Measurements from ENCODE around the gene KAZALD1.
A peak's percentile ranks its signal among the peaks of the same experiment; 100 is the strongest.
"Not testable (repeated sequence)": the region's sequence is repeated elsewhere in the genome, so short reads cannot be mapped to it uniquely, and the experiment has no call there.

KAZALD1 gene

DNA sequence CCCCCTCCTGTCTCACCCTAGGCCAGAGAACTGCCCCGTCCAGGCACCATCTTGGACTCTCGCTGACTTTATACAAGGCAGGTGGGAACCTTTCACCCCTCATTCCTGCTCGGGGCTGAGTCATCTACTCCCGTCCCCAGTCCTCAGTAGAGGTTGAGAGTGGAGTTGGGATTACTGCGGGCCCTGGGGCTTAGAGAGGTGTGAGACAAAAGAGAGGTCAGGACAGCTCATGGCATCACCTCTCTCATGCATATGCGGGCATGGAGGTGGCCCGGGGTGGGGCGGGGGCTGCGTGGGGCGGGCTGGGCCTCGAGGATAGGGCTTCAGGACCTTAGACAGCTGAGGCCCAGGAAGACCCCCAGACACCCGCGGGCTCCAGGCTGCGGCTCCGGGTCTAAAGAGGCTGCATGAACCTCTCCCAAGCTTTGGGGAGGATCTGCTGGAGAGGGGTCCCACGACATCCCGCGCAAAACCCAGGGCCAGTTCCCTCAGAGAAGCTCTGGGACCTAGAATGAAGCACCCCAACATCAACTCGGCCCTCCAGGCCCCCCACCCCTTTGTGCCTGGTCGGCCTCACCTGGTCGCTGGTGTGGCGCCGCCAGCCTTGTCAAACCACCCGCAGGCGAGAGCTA, 31.2 kb upstream of the KAZALD1 start:
- DNase-seq = no peak

DNA sequence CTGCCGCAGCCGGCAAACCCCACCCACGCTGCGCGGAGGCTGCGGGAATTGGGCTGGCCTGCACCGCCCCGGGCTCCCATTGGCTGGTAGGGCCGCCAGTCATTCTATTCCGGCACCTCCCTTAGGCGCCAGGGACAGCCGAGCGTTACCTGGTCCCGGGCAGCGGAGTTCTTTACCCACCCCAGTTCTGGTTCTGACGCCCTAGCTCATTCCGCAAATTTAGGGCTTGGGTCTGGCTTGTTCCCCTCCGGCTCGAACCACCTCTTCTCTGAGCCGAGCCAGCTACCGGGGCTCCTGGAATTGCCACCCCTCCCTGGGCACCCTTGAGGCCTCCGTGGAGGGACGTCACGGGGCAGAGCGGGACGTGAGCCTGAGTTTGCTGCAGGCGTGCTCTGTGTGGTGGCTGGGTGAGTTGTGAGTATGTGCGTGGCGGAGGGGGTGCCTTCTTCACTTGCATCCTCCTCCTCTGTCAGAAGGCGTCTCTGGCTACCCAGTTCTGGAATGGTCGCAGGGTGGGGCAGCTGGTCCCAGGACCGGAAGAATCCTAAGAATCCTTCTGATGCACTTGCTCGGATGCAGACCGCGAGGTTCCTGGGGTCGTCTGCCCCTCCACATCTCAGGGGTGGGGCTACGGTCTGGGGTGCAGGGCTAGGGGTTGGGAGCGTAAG, 30.5 kb upstream of the KAZALD1 start, which contains the start of the genes PDZD7 and SFXN3:
TSS of gene PDZD7 (minus strand) at position 2 of the 668 bp plus-strand sequence. CDS start 910 bp downstream, outside the sequence.
TSS of gene SFXN3 (plus strand) at position 107 of the 668 bp plus-strand sequence. CDS start 3,461 bp downstream, outside the sequence.
- peak; percentile 97 for DNase-seq

DNA sequence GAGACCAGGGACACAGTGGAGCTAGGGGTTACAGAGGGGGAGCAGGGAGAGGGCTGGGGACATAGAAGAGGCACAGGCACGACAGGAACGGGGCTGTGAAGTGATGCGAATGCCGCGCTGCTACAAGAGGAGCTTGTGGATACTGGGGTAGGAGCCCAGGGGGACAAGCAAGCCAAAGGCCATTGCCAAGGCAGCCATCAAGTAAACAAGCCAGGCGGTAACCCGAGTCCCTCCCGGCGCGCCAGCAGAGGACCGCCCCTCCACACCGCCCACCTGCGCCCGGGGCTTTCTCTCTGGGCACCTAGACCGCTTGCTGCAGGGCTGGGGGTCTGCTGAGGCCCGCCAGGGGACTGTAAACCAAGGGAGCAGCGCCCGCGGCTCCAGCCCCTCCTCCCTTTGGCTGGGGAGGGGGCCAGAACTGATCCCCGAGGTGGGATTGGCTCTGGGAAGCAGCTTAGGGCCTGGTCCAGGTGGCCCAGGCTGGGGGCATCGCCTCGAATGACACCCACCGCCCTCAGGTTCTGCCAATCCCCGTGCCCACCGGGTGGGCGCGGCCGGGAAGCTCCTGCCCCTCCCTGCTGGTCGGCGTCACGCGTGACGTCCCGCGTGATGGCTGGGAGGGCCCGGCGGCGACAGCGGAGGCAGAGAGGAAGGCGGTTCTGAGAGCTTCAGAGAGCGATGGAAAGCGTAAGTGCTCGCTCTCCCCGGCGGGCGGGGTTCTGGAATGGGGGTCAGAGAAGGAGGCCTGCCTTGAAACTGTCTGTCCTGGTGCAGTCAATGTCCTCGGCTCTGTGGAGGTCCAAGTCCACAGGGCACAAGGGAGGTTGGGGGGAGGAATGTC, 29.8 kb upstream of the KAZALD1 start:
- peak; percentile 79 for DNase-seq

DNA sequence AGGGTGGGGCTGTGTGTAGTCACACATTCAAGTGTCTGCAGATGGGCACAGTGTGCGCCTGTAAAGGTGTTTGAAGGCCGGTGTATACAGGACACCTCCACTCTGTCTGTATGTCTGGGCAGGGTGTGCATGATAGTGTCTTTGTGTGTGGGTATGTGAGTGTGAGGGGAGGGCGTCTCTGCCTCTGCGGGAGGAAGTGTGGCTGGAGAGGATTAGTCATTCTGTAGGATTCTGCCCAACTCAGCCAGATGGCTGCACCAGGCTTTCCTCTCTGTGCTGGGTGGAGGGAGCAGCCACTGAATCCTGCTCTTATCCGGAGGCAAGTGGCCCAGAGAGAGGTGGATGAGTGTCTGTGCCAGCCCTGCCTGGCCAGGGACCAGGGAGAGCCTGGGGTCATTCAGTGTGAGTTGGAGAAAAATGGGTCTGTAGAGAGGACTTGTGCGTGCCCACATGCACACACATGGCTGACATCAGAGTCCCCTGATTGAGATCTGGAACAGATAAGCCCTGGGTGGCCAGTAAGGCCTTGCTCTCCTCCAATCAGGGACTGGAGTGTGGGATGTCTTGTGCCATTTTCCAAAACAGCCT, 29.1 kb upstream of the KAZALD1 start:
- peak; percentile 65 for DNase-seq

DNA sequence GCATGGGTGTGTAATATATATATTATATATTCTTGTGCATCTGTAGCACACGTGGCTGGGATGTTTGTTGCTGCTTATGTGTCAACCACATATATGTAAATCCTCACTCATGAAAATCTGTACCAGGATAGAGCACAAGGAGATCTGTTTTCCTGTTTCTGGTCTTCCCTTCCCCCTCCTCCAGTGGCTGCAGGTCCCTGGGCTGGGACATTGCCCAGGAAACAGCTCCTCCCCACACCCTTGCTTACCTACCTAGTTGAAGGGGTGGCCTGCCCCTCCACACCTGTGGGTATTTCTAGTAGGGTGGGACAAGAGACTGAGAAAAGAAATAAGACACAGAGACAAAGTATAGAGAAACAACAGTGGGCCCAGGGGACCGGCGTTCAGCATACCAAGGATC, 28.5 kb upstream of the KAZALD1 start:
- DNase-seq = no peak

DNA sequence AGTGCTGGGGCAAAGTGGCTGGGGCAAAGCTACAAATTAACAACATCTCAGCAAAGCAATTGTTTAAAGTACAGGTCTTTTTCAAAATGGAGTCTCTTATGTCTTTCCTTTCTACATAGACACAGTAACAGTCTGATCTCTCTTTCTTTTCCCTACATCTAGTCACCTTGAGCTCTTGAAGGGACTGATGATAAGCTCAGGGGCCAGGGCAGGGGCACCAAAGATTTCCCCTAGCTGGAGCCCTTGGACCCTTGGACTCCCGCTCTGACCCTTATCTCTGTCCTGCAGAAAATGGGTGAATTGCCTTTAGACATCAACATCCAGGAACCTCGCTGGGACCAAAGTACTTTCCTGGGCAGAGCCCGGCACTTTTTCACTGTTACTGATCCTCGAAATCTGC, 27.4 kb upstream of the KAZALD1 start:
- not testable (repeated sequence) for DNase-seq

DNA sequence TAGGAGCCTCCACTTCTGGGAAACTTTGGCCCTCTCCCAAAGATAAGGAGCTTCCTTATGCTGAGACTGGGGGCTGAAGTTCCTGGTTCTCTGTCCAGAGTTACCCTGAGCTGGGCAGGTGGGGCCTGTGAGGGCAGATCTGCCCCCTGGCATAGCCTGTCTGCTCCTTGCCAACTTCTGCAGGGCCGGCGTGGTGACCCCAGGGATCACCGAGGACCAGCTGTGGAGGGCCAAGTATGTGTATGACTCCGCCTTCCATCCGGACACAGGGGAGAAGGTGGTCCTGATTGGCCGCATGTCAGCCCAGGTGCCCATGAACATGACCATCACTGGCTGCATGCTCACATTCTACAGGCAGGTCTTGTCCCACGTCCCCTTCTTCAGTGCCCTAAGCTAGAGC, 26.5 kb upstream of the KAZALD1 start:
- no peak for DNase-seq

DNA sequence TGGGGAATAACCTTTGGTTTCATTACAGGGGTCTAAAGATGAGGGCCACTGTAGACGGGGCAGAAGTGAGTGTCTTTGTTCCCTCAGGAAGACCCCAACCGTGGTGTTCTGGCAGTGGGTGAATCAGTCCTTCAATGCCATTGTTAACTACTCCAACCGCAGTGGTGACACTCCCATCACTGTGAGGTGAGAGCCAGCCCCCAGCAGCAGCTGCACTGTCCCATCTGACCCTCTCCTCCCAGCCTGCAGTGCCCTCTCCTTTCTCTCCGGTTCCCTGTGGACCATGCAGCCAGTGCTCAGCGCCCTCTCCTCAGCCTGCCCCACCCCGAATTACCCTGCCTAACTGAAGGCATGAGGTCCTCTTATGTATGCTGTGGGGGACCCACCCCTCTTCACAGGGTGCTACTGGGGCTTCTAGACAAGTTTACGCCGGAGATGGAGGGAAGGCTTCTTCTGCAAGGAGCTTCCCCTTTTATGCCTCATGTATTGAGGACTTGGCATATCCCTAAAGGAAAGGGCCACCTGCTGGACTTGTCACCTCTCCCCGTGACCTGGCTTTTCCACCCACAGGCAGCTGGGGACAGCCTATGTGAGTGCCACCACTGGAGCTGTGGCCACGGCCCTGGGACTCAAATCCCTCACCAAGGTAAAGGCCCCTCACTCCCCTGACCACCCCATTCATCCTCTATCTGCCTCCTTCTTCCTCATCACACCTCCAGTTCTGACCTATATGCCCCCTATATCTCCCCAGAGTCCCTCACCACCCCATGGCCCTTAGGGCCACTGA, 25.7 kb upstream of the KAZALD1 start:
- DNase-seq = no peak

DNA sequence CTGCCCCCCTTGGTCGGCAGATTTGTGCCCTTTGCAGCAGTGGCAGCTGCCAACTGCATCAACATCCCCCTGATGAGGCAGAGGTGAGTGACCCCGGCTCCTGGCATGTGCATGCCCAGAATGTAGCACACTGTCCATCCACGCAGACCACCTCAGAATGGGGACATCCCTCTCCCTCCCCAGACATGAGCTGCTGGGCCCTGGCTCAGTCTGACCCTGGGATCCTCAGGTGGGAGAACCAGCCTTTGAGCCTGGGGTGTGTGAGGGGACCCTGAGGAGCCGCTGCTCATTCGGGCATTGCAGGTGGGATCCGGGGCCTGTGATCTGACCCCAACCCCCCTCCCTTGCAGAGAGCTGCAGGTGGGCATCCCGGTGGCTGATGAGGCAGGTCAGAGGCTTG, 25.1 kb upstream of the KAZALD1 start:
- DNase-seq = no peak

DNA sequence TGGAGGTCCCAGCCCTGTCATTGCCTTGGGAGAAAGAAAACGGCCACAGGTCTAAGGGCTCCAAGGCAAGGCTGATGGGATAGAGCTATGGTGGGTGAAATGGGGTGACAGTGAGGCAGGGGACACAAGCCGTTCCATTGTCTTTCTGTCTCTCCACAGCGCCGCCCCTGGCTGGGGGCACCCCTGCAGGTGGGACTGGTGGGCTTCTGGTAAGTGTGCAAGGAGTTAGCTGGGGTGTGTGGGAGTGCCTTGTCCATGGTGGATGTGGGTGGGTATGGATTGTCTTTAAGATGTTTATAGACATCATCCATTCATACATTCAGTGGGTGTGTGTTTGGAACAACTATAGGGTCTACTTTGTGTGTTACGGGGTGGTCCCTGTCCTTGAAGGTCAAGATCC, 23.3 kb upstream of the KAZALD1 start:
- DNase-seq = no peak

DNA sequence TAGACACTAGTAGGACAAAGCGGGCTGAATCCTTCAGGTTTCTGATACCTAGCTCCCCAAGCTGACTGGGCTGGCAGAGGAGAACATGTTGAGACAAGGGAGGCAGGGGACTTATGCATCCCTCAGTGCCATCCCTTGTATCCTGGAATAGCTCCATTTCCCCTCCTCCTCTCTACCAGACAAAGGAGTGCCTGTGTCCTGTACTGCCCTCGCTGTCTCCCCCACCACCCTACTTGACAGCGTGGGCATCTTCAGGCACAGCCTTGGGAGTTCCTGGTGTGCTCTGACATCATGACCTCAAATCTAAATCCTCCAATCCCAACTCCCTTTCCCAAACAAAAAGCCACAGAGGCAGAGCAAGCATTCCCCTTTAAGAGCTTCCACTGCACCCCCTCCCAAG, 21.7 kb upstream of the KAZALD1 start:
- DNase-seq = no peak

DNA sequence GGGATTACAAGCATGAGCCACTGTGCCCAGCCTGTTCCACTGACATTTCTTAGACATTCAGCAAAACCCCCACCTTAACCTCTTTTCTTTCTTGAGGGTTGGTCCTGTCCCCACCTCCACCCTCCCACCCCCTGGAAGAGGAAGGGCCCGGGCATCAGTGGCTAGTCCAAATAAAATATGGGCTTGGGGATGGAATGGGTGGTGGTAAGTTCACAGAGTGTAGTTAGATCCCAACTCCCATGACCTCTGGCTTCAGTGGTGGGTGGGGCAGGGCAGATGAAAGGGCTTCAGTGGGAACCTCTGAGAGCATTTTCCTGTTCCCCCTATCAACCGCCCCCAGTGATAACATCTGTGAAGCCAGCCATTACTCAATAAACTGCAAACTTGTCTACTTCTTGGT, 20.9 kb upstream of the KAZALD1 start:
- no peak for DNase-seq

DNA sequence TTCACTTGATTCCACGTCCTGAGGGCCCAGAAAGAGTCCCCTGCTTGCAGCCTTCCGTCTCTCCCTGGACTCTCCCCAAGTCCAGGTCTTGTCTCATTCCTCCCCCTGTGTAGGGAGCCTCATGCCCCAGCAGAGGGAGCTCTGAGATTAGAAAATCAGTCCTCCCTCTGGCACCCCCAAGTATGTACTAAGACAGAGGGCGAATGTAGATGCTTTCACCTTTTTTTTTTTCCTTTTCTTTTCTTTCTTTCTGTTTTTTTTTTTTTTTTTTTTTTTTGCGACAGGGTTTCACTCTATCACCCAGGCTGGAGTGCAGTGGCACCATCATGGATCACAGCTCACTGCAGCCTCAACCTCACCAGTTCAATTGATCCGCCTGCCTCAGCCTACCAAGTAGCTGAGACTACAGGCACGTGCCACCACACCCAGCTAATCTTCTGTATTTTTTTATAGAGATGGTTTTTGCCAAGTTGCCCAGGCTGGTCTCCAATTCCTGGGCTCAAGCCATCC, 20.5 kb upstream of the KAZALD1 start:
- peak; percentile 77 for DNase-seq

DNA sequence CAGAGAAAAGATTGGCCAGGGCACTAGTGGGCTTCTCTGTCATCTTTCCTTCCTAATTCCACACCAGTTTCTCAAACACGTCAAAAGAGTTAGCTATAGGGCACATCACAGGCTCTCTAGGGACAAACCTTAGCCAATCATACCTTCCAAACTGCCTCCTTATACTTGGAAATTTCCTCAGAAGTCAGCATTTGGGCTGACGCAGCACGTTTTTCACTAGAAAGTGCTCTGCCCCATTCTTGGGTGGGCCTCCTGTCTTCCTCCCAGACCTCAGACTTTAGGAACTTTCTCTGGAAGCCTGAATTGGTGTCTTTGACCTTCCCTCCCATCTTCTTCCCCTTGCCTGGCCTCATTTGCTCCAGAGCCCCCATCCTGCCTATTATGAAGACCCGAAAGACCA, 19.7 kb upstream of the KAZALD1 start:
- DNase-seq = no peak

DNA sequence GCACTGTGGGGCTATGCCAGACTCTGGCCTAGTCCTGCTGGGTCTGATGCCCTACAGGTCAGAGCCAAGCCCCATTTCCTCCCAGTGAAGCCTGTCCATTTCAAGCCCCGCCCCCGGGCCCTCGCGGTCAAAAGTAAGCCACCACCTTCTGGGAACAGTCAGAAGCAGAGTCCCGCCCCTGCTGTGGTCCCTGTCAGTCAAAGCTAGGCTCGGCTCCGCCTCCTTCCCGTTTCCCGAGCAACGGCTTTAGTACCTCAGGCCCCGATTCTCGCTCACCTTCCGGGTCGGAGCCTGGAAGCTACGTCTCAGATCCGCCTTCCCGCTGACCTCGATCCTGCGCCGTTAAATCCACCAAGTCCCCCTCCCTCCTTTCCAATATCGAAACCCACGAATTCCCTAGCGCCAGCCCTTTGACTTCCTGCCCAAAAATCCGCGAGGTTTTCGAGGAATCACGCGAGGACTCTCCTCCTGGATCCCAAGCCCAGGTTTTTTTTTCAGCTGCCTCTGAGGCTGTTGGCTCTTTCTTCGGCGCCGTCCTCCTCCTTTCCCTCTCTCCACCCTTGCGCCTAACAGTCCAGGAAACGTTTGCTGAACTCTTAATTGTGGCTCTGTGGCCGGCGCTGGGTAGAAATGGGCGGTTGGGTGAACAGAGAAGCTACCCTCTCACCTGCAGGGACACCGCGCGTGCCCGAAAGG, 19.0 kb upstream of the KAZALD1 start:
- peak; percentile 92 for DNase-seq

DNA sequence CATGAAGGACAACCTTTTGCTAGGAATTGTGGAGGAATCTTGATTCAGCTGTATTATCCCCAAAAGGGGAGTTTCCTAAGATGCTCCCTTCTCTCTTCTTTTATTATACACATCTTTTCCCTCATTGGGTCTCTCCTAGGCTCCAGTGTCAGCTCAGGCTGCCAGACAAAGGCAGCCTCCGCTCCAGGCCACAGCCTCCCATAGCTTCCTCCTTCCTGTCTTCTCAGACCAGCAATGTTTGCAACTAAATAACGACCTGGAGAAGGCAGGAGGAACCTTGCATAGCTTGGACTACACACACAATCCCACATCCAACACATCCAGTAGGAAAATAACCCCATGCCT, 18.5 kb upstream of the KAZALD1 start:
- no peak for DNase-seq

DNA sequence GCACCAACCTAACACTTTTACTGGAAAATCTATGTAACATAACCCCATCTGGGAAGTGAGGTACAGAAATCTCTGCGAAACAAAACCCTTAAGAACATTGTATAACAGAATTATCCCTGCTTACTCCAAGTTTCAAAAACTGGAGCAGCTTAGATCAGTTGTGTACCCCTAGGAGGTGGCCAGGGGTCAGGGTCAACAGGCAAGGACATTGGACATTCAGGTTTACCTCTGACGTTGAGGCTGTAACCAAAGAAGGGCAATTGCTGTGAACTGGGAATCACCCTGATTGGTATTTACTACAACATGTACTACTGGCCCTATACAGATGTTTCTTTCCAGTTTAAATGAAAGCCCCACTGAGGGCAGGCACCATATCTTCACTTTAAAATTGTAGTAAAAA, 17.7 kb upstream of the KAZALD1 start:
- DNase-seq = no peak

DNA sequence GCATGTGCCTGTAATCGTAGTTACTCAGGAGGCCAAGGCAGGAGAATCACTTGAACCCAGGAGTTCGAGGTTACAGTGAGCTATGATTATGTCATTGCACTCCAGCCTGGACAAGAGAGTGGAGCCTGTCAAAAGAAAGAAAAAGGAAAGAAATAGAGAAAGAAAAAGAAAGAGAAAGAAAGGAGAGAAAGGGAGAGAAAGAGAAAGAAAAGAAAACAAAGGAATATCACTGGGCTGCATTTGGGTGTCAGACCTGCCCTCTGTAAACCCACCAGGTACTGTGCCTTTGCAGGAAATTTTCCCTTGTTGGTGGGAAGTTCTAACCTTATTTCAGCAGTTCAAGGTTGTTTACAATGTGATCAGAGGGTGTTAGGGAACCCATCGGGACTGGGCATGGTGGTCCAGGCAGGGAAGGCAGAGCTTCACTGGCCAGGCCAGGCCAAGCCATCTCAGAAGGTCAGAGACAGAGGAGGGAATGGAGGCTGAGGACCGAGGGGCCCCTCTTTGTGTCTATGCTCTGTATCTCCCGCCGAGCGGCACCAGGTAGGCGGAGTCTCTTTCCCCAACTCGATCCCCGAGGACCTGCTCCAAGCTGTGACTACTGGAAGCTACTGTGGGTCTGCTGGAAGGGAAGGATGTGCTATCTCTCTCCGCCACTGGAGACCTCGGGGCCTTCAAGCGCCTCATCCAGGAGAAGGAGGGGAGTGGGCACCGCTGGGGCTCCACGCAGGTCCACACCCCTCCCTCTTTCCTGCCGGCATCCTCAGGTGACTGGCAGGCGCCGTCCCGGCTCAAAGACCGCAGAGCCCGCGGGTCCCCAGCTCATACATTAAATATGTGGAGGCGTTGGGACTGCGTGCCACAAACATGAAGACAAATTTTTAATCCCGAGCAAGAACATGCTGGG, 15.2 kb upstream of the KAZALD1 start:
- no peak for DNase-seq

DNA sequence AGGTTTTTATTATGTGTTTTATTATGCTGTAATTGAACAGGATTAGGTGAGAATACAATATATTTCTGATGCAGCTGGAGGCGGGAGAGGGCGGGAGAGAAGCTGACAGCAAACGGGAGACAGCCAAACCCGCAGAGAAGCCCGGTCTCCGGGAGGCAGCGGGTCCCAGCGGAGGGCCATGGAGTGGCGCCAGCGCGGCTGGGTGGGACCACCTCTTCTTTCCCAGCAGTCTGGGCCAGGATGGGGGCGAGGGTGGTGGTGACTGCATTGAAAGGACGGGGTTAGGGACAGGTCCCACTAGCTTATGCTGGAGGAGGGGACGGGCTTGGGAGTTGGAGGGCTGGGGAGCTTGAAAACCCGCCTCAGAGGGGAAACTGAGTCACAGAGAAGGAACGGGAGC, 14.5 kb upstream of the KAZALD1 start:
- DNase-seq = no peak
